K562 (cell line): ENCODE data around the gene RNF224. TPM values are rescaled to one million over a fixed set of nuclear protein-coding genes. Genes with fewer than 3 reads are reported as not detected.

ENCODE experiments used
- BDP1 ChIP-seq: IDR thresholded peaks from 3 replicates; pipeline ENCODE4 v1.6.1; 2011; ENCODE audit not compliant: insufficient read length, insufficient read depth
- BRF1 ChIP-seq: IDR thresholded peaks from 3 replicates; pipeline ENCODE4 v1.6.1; 2011; ENCODE audit warnings: borderline replicate concordance, mild to moderate bottlenecking; ENCODE audit not compliant: insufficient read length; ENCODE audit errors: extremely low read depth
- DMBX1 ChIP-seq: fragments of 250-450 bp; sonication (Bioruptor Pico); IDR thresholded peaks from 2 replicates; pipeline ENCODE4 v1.8.0; 2022; ENCODE audit warnings: inconsistent platforms, mild to moderate bottlenecking, moderate library complexity, borderline replicate concordance
- E2F3 ChIP-seq: fragments of 250-450 bp; sonication (Bioruptor Pico); IDR thresholded peaks from 2 replicates; pipeline ENCODE4 v1.4.0; 2020; ENCODE audit warnings: mild to moderate bottlenecking
- GTF2A2 ChIP-seq: IDR thresholded peaks from 2 replicates; pipeline ENCODE4 v1.6.1; 2016; ENCODE audit warnings: mild to moderate bottlenecking, missing genetic modification characterization, missing compliant biosample characterization
- KDM1A ChIP-seq, 2 experiments: fragments of 450-650 bp; IDR thresholded peaks; 2 replicates each; pipeline ENCODE4 v1.6.1; 2016; ENCODE audit warnings: mild to moderate bottlenecking in 2 of 2
- MEF2D ChIP-seq: conservative IDR thresholded peaks from 2 replicates; pipeline ENCODE4 v1.6.1; 2016; ENCODE audit warnings: low read depth, missing genetic modification characterization, missing compliant biosample characterization
- NELFE ChIP-seq: IDR thresholded peaks from 2 replicates; pipeline ENCODE4 v1.6.1; 2011; ENCODE audit warnings: mild to moderate bottlenecking; ENCODE audit not compliant: insufficient read depth, insufficient read length
- NFIC ChIP-seq: fragments of 450-650 bp; IDR thresholded peaks from 2 replicates; pipeline ENCODE4 v1.6.1; 2017; ENCODE audit warnings: mild to moderate bottlenecking, inconsistent platforms
- PRMT5 ChIP-seq: sonication (generic); formaldehyde crosslinking; IDR thresholded peaks from 2 replicates; pipeline ENCODE4 v1.5.0; 2020; ENCODE audit warnings: missing genetic modification reagents
- RAD51 ChIP-seq: fragments of 450-650 bp; IDR thresholded peaks from 2 replicates; pipeline ENCODE4 v1.7.1; 2016; ENCODE audit warnings: low read depth, mild to moderate bottlenecking, borderline replicate concordance
- REST ChIP-seq, 2 experiments: fragments of 450-650 bp; formaldehyde crosslinking in 1 of 2; IDR thresholded peaks; 2 replicates each; pipeline versions ENCODE4 v1.4.0 to v1.6.1; 2014 to 2020; ENCODE audit warnings: mild to moderate bottlenecking in 2 of 2, borderline replicate concordance in 1 of 2, low read depth in 1 of 2
- SAP30 ChIP-seq: fragments of 200-600 bp; sonication (generic); IDR thresholded peaks from 2 replicates; pipeline ENCODE4 v1.6.1; 2012; ENCODE audit warnings: borderline replicate concordance, low read depth, mild to moderate bottlenecking, moderate library complexity, low read length, control low read depth, inconsistent platforms; ENCODE audit not compliant: insufficient read depth, poor library complexity, severe bottlenecking
- SIX5 ChIP-seq, 2 experiments: IDR thresholded peaks; 2 replicates each; pipeline ENCODE4 v1.6.1; 2011; ENCODE audit warnings: low read length in 2 of 2, borderline replicate concordance in 1 of 2, low read depth in 1 of 2, mild to moderate bottlenecking in 1 of 2, moderate library complexity in 1 of 2; ENCODE audit not compliant: insufficient read depth in 1 of 2
- SLC30A9 ChIP-seq: fragments of 250-450 bp; sonication (Bioruptor Pico); IDR thresholded peaks from 2 replicates; pipeline ENCODE4 v1.8.0; 2022; ENCODE audit warnings: mild to moderate bottlenecking, moderate library complexity
- ZKSCAN1 ChIP-seq: fragments of 150-350 bp; IDR thresholded peaks from 2 replicates; pipeline ENCODE4 v1.6.1; 2016; ENCODE audit warnings: low read depth, low read length
- ZNF347 ChIP-seq: fragments of 450-650 bp; formaldehyde crosslinking; IDR thresholded peaks from 2 replicates; pipeline ENCODE4 v1.4.0; 2020; ENCODE audit warnings: low read depth, mild to moderate bottlenecking, moderate library complexity
- ZNF431 ChIP-seq: sonication (generic); formaldehyde crosslinking; IDR thresholded peaks from 2 replicates; pipeline ENCODE4 v1.8.0; 2022; ENCODE audit warnings: mild to moderate bottlenecking, missing genetic modification reagents
- ZNF644 ChIP-seq: fragments of 200-800 bp; sonication (Bioruptor generic); IDR thresholded peaks from 2 replicates; pipeline ENCODE4 v1.6.1; 2016; ENCODE audit warnings: low read depth, missing genetic modification characterization, missing compliant biosample characterization
- polyA plus RNA-seq, 8 experiments: library from polyadenylated mRNA; depleted of rRNA in 4 of 8; stranded (reverse) in 5 of 8; unstranded in 3 of 8; fragments of >200 nt; fragmentation: Nextera tagmentation in 2 of 8; fragmentation: Illumina TruSeq in 1 of 8; extraction: Ambion mirVana in 2 of 8; extraction: Trizol in 1 of 8; gene quantifications; 2 replicates each; pipeline versions ENCODE4 v1.2.1 to v1.2.3, GENCODE V29; 2011 to 2014; ENCODE audit warnings: inconsistent platforms in 1 of 8, missing spikeins in 1 of 8
- total RNA-seq, 7 experiments: library from RNA; depleted of rRNA in 6 of 7; stranded (reverse); fragments of >200 nt in 6 of 7; fragmentation: Illumina TruSeq in 2 of 7; extraction: Trizol in 2 of 7; gene quantifications; 2 replicates each; pipeline versions ENCODE4 v1.2.1 to v1.2.3, GENCODE V29; 2011 to 2021; ENCODE audit warnings: low replicate concordance in 1 of 7
- TF ChIP-seq, protein P1 (sequence below): sonication (generic); formaldehyde crosslinking; IDR thresholded peaks from 2 replicates; pipeline ENCODE4 v1.8.0; 2022; ENCODE audit warnings: missing genetic modification reagents, mild to moderate bottlenecking, borderline replicate concordance

Gene RNF224
- total and polyA plus RNA-seq, 9 of the 15 experiments (the other 6 are each of a cell fraction or from before 2014, with no cell fraction given), result not detected

- TF ChIP-seq E2F3 (CRISPR knock-in tag), result no peak
- TF ChIP-seq, protein P1, sequence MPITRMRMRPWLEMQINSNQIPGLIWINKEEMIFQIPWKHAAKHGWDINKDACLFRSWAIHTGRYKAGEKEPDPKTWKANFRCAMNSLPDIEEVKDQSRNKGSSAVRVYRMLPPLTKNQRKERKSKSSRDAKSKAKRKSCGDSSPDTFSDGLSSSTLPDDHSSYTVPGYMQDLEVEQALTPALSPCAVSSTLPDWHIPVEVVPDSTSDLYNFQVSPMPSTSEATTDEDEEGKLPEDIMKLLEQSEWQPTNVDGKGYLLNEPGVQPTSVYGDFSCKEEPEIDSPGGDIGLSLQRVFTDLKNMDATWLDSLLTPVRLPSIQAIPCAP (CRISPR knock-in tag), result no peak
- no peak for TF ChIP-seq BDP1
- no peak for TF ChIP-seq NFIC
- TF ChIP-seq ZNF644 (tag), result no peak
- peak; percentile 26; the same call in 1 of the 2 replicates for TF ChIP-seq RAD51
- TF ChIP-seq SLC30A9 (CRISPR knock-in tag), result no peak
- TF ChIP-seq ZKSCAN1, result no peak
- no peak for TF ChIP-seq ZNF431 (CRISPR knock-in tag)
- no peak for TF ChIP-seq SIX5 (IDR thresholded peaks at IDR 0.05; ENCODE audit: borderline replicate concordance in 1 of 2, insufficient read depth in 1 of 2, low read depth in 1 of 2, low read length in 2 of 2)
- TF ChIP-seq GTF2A2 (tag), result no peak
- TF ChIP-seq MEF2D, result peak; percentile 26; the same call in 1 of the 2 replicates
- TF ChIP-seq REST (IDR thresholded peaks at IDR 0.05; ENCODE audit: borderline replicate concordance), result no peak
- no peak for TF ChIP-seq REST (CRISPR knock-in tag; IDR thresholded peaks at IDR 0.05; ENCODE audit: low read depth)
- no peak for TF ChIP-seq NELFE
- no peak for TF ChIP-seq ZNF347 (CRISPR knock-in tag)
- TF ChIP-seq KDM1A (IDR thresholded peaks at IDR 0.05), result no peak
- no peak for TF ChIP-seq SAP30
- TF ChIP-seq BRF1, result no peak
- TF ChIP-seq DMBX1, result 0 out of 2 replicates have a peak, but pooled peaks have one; percentile 18
- no peak for TF ChIP-seq PRMT5 (CRISPR knock-in tag)
Observed at GRCh38 chr9:137269231-137269772, 42.0 kb downstream of the RNF224 start (continued).
